Lung (tissue), 12 donors: ENCODE results near the gene DHX38. TPM values are rescaled to one million over a fixed set of nuclear protein-coding genes. Genes with fewer than 3 reads are reported as not detected.

ENCODE experiments used
- ATAC-seq: fragments of 200-7000 bp; cut with Tn5 transposase; one replicate; pipeline ENCODE4 v1.9.1; 2020; ENCODE audit warnings: moderate number of reproducible peaks; ENCODE audit not compliant: insufficient read depth, low FRiP score
- DNase-seq, 3 donors: peaks; one replicate each; pipeline ENCODE4 v3.0.0-alpha.2; 2013 to 2017
- H3K27ac ChIP-seq, 2 donors: one replicate each; pipeline ENCODE4 v1.5.1; 2013; ENCODE audit warnings: mild to moderate bottlenecking in 2 of 2, moderate library complexity in 2 of 2, control low read depth in 1 of 2, inconsistent platforms in 1 of 2, low read depth in 1 of 2, low read length in 1 of 2
- H3K27me3 ChIP-seq, 3 donors: one replicate each; pipeline ENCODE4 v1.5.1; 2013; ENCODE audit warnings: low read length in 2 of 3; ENCODE audit not compliant: control insufficient read depth in 3 of 3, insufficient read depth in 3 of 3
- H3K36me3 ChIP-seq, 4 donors: one replicate each; pipeline ENCODE4 v1.5.1; 2013; ENCODE audit warnings: low read length in 4 of 4, mild to moderate bottlenecking in 1 of 4, moderate library complexity in 1 of 4; ENCODE audit not compliant: control insufficient read depth in 4 of 4, insufficient read depth in 4 of 4
- H3K4me1 ChIP-seq, 5 donors: one replicate each; pipeline ENCODE4 v1.5.1; 2013; ENCODE audit warnings: low read length in 5 of 5, mild to moderate bottlenecking in 2 of 5, moderate library complexity in 1 of 5; ENCODE audit not compliant: control insufficient read depth in 5 of 5, insufficient read depth in 5 of 5
- H3K4me3 ChIP-seq: one replicate; pipeline ENCODE4 v1.5.1; 2013; ENCODE audit warnings: mild to moderate bottlenecking, control low read depth, moderate library complexity
- H3K9ac ChIP-seq, 2 donors: one replicate each; pipeline ENCODE4 v1.5.1; 2013; ENCODE audit warnings: low read length in 2 of 2, control low read depth in 1 of 2; ENCODE audit not compliant: insufficient read depth in 1 of 2
- H3K9me3 ChIP-seq, 4 donors: one replicate each; pipeline ENCODE4 v1.5.1; 2013; ENCODE audit warnings: low read length in 3 of 4, mild to moderate bottlenecking in 1 of 4, moderate library complexity in 1 of 4; ENCODE audit not compliant: control insufficient read depth in 4 of 4, insufficient read depth in 3 of 4
- CTCF ChIP-seq: IDR thresholded peaks from 2 replicates; pipeline ENCODE4 v1.5.1; 2012; ENCODE audit warnings: mild to moderate bottlenecking; ENCODE audit errors: control extremely low read depth, extremely low read depth
- WGBS, 2 donors: extraction: QIAGEN DNeasy Blood & Tissue Kit; methylation state at CpG; one replicate each; pipeline ENCODE4 v1.1.7; 2013; 5-methylcytosine and 5-hydroxymethylcytosine counted together
- polyA plus RNA-seq, 2 donors: library from polyadenylated mRNA; stranded (reverse); fragments of 200-250 nt; gene quantifications; one replicate each; pipeline ENCODE4 v1.2.1, GENCODE V29; 2013
- total RNA-seq, 2 donors: library from RNA; depleted of rRNA in 1 of 2; stranded (reverse); fragments of >200 nt in 1 of 2; gene quantifications; one replicate each; pipeline ENCODE4 v1.2.1, GENCODE V29; 2014 to 2021
- donor health status: control.
- donor health status: control.
- donor health status: Bipolar disorder and iron deficiency.
- donor health status: healthy.
- donor health status: DM: yes; HTN: yes; CAD: no.

DHX38 gene
- total and polyA plus RNA-seq, 4 donors, result 39.6 to 62.3 (median 45.5) TPM

GRCh38 chr16:72099377-72099818 is 5.8 kb downstream of the DHX38 start:
- TF ChIP-seq CTCF, result peak; percentile 14
- Histone ChIP-seq H3K9ac (no peak overlapping the region), H3K36me3 (peaks cover 26 to 65% (median 55%) of the 10 kb centered on the region in 4 donors), H3K4me3 (no peak overlapping the region), H3K9me3 (no peaks in the 10 kb centered on the region), H3K27me3 (no peaks in the 10 kb centered on the region), H3K27ac (no peak overlapping the region), H3K4me1 (peaks cover 0 to 10% (median 3%) of the 10 kb centered on the region in 5 donors)
- DNase-seq (peak; percentile 35 to 56 (median 39)), ATAC-seq (no peak)
- WGBS, 2 donors, result 74 to 76% methylated on average over 12 of the region's 12 CpGs

GRCh38 chr16:72101195-72101594 is 7.5 kb downstream of the DHX38 start:
- no peak for DNase-seq
- WGBS, 2 donors, result 94% methylated on average over 10 of the region's 10 CpGs
- H3K27me3 ChIP-seq, result no peaks in the 10 kb centered on the region
- no peaks in the 10 kb centered on the region for H3K9me3 ChIP-seq
- H3K4me3 ChIP-seq, result no peak overlapping the region
- no peak overlapping the region for H3K27ac ChIP-seq
- ATAC-seq, result no peak
- H3K4me1 ChIP-seq, result no peaks in the 10 kb centered on the region
- no peak for TF ChIP-seq CTCF
- no peak overlapping the region for H3K9ac ChIP-seq
- peaks cover 29 to 81% (median 70%) of the 10 kb centered on the region in 4 donors for H3K36me3 ChIP-seq

GRCh38 chr16:72104905-72105304 is 11.3 kb downstream of the DHX38 start:
- no peak for TF ChIP-seq CTCF
- 96 to 99% methylated on average over 9 of the region's 9 CpGs for WGBS, 2 donors
- ATAC-seq, result no peak

GRCh38 chr16:72105978-72106377 is 12.3 kb downstream of the DHX38 start:
- 97 to 99% methylated on average over 12 of the region's 12 CpGs for WGBS, 2 donors
- H3K9me3 ChIP-seq, result no peaks in the 10 kb centered on the region
- no peaks in the 10 kb centered on the region for H3K4me1 ChIP-seq
- H3K4me3 ChIP-seq, result no peak overlapping the region
- ATAC-seq (no peak), DNase-seq (no peak)
- no peak for TF ChIP-seq CTCF
- no peak overlapping the region for H3K9ac ChIP-seq
- peaks cover 60 to 87% (median 71%) of the 10 kb centered on the region in 4 donors for H3K36me3 ChIP-seq
- H3K27ac ChIP-seq, result no peak overlapping the region
- no peaks in the 10 kb centered on the region for H3K27me3 ChIP-seq

More at GRCh38 chr16:72104905-72105304, 11.3 kb downstream of the DHX38 start:
- no peaks in the 10 kb centered on the region for H3K4me1 ChIP-seq
- no peaks in the 10 kb centered on the region for H3K27me3 ChIP-seq
- DNase-seq, result no peak
- H3K9ac ChIP-seq, result no peak overlapping the region
- no peaks in the 10 kb centered on the region for H3K9me3 ChIP-seq
- no peak overlapping the region for H3K27ac ChIP-seq
- no peak overlapping the region for H3K4me3 ChIP-seq
- H3K36me3 ChIP-seq, result peaks cover 52 to 85% (median 73%) of the 10 kb centered on the region in 4 donors
